ENCODE data around the gene IMMT.

DNA sequence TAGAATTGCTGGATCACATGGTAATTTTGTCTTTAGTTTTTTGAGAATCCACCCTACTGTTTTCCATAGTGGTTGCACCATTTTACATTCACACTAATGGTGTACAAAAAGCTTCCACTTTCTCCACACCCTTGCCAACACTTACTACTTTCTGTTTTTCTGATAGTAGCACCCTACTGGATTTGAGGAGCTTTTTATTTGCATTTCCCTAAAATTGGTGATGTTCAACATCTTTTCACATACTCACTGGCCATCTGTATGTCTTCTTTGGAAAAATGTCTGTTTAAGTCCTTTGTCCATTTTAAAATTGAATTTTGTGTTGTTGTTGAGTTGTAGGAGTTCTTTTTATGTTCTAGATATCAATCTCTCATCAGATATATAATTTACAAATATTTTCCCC is 93.1 kb downstream of the IMMT start:
- TF ChIP-seq EZH2 (IDR thresholded peaks at IDR 0.05; ENCODE audit: borderline replicate concordance, low read depth, low read length, poor library complexity, severe bottlenecking): no peak
- TF ChIP-seq, protein P1, sequence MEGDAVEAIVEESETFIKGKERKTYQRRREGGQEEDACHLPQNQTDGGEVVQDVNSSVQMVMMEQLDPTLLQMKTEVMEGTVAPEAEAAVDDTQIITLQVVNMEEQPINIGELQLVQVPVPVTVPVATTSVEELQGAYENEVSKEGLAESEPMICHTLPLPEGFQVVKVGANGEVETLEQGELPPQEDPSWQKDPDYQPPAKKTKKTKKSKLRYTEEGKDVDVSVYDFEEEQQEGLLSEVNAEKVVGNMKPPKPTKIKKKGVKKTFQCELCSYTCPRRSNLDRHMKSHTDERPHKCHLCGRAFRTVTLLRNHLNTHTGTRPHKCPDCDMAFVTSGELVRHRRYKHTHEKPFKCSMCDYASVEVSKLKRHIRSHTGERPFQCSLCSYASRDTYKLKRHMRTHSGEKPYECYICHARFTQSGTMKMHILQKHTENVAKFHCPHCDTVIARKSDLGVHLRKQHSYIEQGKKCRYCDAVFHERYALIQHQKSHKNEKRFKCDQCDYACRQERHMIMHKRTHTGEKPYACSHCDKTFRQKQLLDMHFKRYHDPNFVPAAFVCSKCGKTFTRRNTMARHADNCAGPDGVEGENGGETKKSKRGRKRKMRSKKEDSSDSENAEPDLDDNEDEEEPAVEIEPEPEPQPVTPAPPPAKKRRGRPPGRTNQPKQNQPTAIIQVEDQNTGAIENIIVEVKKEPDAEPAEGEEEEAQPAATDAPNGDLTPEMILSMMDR (conservative IDR thresholded peaks at IDR 0.05; ENCODE audit: low read depth, low read length): no peak

Measured in A673 (cell line).